Measurements from ENCODE around the gene SLC17A8. TPM values are rescaled to one million over a fixed set of nuclear protein-coding genes. Genes with fewer than 3 reads are reported as not detected.

SLC17A8 gene
- total RNA-seq, 1 experiment from 2014 or later, result not detected

DNA sequence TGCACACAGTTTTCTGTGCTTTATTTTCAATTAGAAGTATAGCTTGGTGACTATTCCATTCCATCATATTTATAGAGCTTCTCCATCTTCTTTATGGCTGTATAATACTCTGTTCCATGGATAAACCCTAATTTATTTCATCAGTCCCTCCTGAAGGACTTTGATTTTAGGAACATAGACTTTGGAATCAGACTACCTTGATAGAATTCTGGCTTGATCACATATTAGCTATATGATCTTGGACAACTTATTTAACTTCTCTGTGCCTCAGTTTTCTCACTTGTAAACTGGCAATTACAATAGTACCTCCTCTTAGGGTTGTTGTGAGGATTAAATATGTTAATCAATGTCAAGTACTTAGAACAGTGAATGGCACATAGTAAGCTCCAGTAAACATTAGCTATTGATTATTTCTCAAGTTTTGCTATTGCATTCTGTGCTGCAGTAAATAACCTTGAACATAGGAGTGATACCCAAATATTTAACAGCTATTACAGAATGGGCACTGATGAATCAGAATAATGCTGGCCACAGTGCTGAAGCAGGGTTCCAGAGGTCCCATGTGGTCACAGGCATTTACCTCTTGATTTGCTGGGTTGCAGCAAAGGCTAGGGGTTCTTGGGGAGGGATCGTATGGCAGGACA lies 104.6 kb downstream of the SLC17A8 start:
- H3K79me1 ChIP-seq (ENCODE audit: insufficient read depth, low read depth, low read length, poor library complexity, severe bottlenecking), result no peaks in the 10 kb centered on the region
- TF ChIP-seq, protein P1, sequence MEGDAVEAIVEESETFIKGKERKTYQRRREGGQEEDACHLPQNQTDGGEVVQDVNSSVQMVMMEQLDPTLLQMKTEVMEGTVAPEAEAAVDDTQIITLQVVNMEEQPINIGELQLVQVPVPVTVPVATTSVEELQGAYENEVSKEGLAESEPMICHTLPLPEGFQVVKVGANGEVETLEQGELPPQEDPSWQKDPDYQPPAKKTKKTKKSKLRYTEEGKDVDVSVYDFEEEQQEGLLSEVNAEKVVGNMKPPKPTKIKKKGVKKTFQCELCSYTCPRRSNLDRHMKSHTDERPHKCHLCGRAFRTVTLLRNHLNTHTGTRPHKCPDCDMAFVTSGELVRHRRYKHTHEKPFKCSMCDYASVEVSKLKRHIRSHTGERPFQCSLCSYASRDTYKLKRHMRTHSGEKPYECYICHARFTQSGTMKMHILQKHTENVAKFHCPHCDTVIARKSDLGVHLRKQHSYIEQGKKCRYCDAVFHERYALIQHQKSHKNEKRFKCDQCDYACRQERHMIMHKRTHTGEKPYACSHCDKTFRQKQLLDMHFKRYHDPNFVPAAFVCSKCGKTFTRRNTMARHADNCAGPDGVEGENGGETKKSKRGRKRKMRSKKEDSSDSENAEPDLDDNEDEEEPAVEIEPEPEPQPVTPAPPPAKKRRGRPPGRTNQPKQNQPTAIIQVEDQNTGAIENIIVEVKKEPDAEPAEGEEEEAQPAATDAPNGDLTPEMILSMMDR (conservative IDR thresholded peaks at IDR 0.05), result no peak
- no peak overlapping the region for H3K14ac ChIP-seq (ENCODE audit: insufficient read depth, low read length)
- H3K4me1 ChIP-seq (ENCODE audit: insufficient read depth, low read length), result no peaks in the 10 kb centered on the region
- H3T11ph ChIP-seq (ENCODE audit: low read length), result no peak overlapping the region
- no peak overlapping the region for H3K27ac Mint-ChIP-seq
- H2BK5ac ChIP-seq (ENCODE audit: insufficient read length, low read length), result no peak overlapping the region
- no CpG with 5 or more reads among the region's 1 CpG for WGBS (ENCODE audit: extremely low coverage, insufficient read length, low lambda C conversion rate)
- no peak overlapping the region for H3K27ac ChIP-seq (ENCODE audit: insufficient read length, low read depth, low read length)
- H3K9ac ChIP-seq (ENCODE audit: extremely low read depth, insufficient read length, low read length), result no peak overlapping the region
- no peaks in the 10 kb centered on the region for H3K9me3 Mint-ChIP-seq
- no peak overlapping the region for H2AK5ac ChIP-seq (ENCODE audit: insufficient read length, low read length)
- no peak overlapping the region for H2BK120ac ChIP-seq (ENCODE audit: low read depth, low read length, poor library complexity, severe bottlenecking)
- no peaks in the 10 kb centered on the region for H3K27me3 ChIP-seq (ENCODE audit: insufficient read depth, low read length)
- H3K18ac ChIP-seq (ENCODE audit: insufficient read length, low read depth, low read length), result no peak overlapping the region
- H3K56ac ChIP-seq (ENCODE audit: insufficient read length, low read depth, low read length), result no peak overlapping the region
- H3K4ac ChIP-seq (ENCODE audit: low read depth, low read length), result no peak overlapping the region
- H3K9me3 ChIP-seq (ENCODE audit: control insufficient read depth, low read depth, low read length), result no peaks in the 10 kb centered on the region
- no peak overlapping the region for H3K4me2 ChIP-seq (ENCODE audit: insufficient read depth, insufficient read length, low read length)
- H2BK12ac ChIP-seq (ENCODE audit: insufficient read length, low read depth, low read length), result no peak overlapping the region
- H3K4me3 Mint-ChIP-seq, result no peak overlapping the region
- DNase-seq, result no peak
- no peak overlapping the region for H2BK15ac ChIP-seq (ENCODE audit: low read depth, low read length)
- H2BK20ac ChIP-seq (ENCODE audit: low read depth, low read length, poor library complexity, severe bottlenecking), result no peak overlapping the region
- no peak overlapping the region for H4K8ac ChIP-seq (replicated peaks; ENCODE audit: insufficient read length, low read depth, low read length)
- H3K23ac ChIP-seq (ENCODE audit: insufficient read length, low read depth, low read length), result no peak overlapping the region
- H3K79me2 ChIP-seq (ENCODE audit: insufficient read depth, low read length), result no peaks in the 10 kb centered on the region
- H3K27me3 Mint-ChIP-seq (ENCODE audit: low read depth), result no peaks in the 10 kb centered on the region
- H4K20me1 ChIP-seq (ENCODE audit: control insufficient read depth, insufficient read depth, insufficient read length), result no peaks in the 10 kb centered on the region
- no peaks in the 10 kb centered on the region for H3K36me3 Mint-ChIP-seq (ENCODE audit: insufficient read depth in 1 of 3, low read depth in 3 of 3)
- H4K91ac ChIP-seq (ENCODE audit: insufficient read length, low read depth, low read length), result no peak overlapping the region
- no peak overlapping the region for H4K5ac ChIP-seq (ENCODE audit: insufficient read length, low read depth, low read length)
- no peaks in the 10 kb centered on the region for H3K23me2 ChIP-seq (ENCODE audit: insufficient read length, low read depth, low read length, poor library complexity, severe bottlenecking)
- H2AFZ ChIP-seq (ENCODE audit: low read length), result no peak overlapping the region
- peaks cover 10% of the 10 kb centered on the region in 2 experiments for H3K4me1 Mint-ChIP-seq
